Measurements from ENCODE around the gene EDC4.
A peak's percentile ranks its signal among the peaks of the same experiment; 100 is the strongest.
"Not testable (repeated sequence)": the region's sequence is repeated elsewhere in the genome, so short reads cannot be mapped to it uniquely, and the experiment has no call there.

Gene EDC4

DNA sequence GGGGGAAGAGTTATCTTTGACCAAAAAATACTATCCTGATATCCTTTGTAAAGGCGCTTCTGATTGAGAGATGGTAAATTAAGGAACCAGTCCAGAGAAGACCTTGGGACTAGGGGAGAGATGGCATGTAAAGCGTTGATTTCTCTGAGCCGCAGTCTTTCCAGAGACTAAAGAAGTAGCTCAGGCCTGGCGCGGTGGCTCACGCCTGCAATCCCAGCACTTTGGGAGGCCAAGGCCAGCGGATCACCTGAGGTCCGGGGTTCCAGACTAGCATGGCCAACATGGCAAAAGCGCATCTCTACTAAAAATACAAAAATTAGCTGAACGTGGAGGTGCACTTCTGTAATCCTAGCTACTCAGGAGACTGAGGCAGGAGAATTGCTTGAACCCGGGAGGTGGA, 24.7 kb upstream of the EDC4 start:
- peak overlapping the region; percentile 85 for H3K4me3 ChIP-seq (ENCODE audit: low read depth, low read length)

DNA sequence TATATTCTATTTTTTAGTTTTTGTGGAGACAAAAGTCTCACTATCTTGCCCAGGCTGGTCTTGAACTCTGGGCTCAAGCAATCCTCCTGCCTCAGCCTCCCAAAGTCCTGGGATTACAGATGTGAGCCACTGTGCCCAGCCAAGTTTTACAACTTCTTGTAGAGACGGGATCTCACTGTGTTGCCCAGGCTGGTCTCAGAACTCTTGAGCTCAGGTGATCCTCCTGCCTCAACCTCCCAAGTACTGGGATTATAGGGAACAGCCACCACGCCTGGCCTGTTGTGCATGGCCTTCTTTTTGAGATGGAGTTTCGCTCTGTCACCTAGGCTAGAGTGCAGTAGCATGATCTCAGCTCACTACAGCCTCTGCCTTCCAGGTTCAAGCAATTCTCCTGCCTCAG, 19.2 kb upstream of the EDC4 start:
- no peak overlapping the region for H3K4me3 ChIP-seq (ENCODE audit: low read depth, low read length)

GRCh38 chr16:67855789-67856188, 17.1 kb upstream of the EDC4 start:
- H3K4me3 ChIP-seq (ENCODE audit: low read depth, low read length) = no peak overlapping the region

DNA sequence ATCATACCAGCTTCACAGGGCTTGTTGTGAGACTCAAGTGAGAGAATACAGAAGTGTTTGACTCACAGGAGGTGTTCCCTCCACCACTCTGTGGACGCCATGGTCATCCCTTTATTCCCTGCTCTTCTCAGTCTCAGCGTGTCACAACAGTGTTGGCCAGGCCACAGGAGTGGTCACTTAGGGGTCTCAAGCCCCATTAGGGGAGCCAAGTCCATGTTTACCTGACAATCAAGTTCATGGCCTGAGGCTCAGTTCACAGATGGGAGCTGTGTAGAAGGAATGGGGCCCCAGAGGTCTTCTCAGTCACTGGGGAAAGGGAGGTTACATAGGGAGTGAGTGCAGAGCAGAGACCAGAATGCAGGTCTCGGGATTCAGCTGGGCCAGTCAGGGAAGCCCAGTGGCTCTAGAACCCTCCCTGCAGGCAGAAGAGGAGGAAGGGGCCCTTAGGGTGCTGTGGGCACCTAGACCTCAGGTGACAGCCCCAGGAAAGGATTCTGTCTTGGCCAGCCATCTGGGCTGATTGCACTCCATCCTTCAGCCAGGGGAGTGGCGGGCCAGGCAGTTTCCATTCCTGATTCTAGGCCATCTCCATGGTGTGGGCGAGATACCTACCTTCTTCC, 15.8 kb upstream of the EDC4 start:
- H3K4me3 ChIP-seq (ENCODE audit: low read depth, low read length) = no peak overlapping the region

- H3K4me3 ChIP-seq (ENCODE audit: low read depth, low read length) = no peak overlapping the region
These were observed 15.2 kb upstream of the EDC4 start for GRCh38 chr16:67857547-67858233.

DNA sequence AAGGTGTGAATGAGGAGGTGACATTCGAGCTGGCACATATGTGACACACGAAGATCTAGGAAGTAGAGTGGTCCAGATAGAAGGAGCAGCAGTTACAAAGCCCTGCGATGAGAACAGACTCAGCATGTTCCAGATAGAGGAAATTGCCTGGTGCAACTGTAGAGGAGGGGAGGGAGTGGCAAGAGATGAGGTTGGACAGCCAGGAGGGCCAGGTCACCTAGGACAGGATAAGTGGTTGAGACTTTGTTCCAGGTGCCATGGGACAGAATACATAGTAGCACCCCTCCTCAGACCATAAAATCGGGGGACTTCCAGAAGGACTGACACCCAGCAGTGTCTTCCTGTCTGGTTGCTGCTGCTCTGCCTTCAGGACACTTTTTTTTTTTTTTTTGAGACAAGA, 14.4 kb upstream of the EDC4 start:
- H3K4me3 ChIP-seq (ENCODE audit: low read depth, low read length) = no peak overlapping the region

GRCh38 chr16:67860589-67861398, 12.1 kb upstream of the EDC4 start:
- H3K4me3 ChIP-seq (ENCODE audit: low read depth, low read length) = no peak overlapping the region

DNA sequence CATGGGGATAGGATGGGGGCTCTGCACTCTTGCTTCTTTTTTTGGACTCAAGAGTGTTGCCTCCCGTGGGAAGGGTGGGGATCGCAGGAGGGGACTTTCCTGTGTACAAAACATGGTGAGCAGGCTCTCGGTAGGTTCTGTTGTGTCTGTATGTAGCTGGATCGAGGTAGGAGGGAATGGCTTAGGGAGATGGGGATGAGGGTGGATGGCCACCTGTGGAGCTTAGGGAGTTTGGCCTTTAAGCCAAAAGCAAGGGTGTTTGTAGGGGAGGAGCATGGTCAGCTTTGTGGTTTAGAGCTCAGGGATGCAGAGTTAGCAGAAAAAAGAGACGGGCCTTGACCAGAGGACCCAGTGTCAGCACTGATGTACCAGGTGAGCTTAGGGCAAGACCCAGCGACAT, 11.0 kb upstream of the EDC4 start:
- H3K4me3 ChIP-seq (ENCODE audit: low read depth, low read length) = no peak overlapping the region

- H3K4me3 ChIP-seq (ENCODE audit: low read depth, low read length) = no peak overlapping the region
These were observed 9.9 kb upstream of the EDC4 start for GRCh38 chr16:67862623-67863583.

GRCh38 chr16:67864044-67864443, 8.8 kb upstream of the EDC4 start:
- H3K4me3 ChIP-seq (ENCODE audit: low read depth, low read length) = not testable (repeated sequence)

DNA sequence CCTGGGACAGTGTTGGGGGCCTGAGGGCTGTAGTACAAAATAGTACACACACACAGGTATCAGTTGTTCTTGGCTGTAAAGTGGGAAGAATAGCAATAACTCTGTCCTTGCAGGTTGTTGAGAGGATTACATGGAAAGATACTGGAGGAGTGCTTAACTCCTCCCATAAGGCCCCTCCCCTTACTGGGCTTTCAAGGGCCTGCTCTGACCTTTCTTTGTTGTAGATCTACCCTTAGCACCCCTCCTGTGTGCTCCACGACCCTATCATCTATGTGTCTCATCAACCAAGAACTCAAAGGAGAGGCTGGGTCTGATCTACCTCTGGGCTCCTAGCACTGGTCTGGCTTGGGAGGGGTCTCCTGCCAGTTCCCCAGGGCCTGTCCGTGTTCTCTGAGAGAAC, 8.3 kb upstream of the EDC4 start:
- no peak overlapping the region for H3K4me3 ChIP-seq (ENCODE audit: low read depth, low read length)

- no peak overlapping the region for H3K4me3 ChIP-seq (ENCODE audit: low read depth, low read length)
These were observed 7.5 kb upstream of the EDC4 start for GRCh38 chr16:67865318-67865717.

DNA sequence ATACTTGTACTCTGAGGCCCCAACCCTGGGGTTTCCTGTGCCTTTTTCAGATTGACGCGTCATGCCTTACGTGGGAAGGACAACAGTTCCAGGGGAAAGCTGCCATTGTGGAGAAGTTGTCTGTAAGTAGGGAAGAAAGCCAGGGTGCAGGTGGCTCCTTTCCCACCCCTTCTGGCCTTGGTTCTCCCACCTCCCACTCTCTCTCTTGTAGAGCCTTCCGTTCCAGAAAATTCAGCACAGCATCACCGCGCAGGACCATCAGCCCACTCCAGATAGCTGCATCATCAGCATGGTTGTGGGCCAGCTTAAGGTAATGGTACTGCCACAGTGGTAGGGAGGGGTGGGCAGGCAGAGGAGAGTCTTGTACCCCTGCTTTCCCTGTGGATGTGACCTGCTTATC, 4.6 kb upstream of the EDC4 start:
- no peak overlapping the region for H3K4me3 ChIP-seq (ENCODE audit: low read depth, low read length)

GRCh38 chr16:67869653-67870052, 3.2 kb upstream of the EDC4 start:
- no peak overlapping the region for H3K4me3 ChIP-seq (ENCODE audit: low read depth, low read length)

DNA sequence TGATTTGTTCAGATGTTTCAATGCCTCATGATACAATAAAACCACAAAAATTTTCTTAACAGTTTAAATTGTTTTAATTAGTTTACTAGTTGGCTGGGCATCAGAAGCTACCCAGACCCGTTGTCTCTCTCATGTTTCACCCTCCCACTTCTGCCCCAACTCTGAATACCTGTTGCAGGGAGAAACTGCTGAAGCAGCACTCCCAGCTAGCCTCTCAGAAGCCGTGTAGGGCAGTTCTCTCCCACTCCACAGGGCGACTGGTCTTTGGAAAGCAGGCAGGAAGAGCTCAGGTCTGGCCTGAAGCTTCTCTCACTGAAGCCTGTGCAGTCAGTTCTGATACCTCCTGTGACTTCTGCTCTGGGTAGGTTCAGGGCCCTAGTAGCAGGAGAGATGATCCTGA, 1.6 kb upstream of the EDC4 start:
- no peak overlapping the region for H3K4me3 ChIP-seq (ENCODE audit: low read depth, low read length)

DNA sequence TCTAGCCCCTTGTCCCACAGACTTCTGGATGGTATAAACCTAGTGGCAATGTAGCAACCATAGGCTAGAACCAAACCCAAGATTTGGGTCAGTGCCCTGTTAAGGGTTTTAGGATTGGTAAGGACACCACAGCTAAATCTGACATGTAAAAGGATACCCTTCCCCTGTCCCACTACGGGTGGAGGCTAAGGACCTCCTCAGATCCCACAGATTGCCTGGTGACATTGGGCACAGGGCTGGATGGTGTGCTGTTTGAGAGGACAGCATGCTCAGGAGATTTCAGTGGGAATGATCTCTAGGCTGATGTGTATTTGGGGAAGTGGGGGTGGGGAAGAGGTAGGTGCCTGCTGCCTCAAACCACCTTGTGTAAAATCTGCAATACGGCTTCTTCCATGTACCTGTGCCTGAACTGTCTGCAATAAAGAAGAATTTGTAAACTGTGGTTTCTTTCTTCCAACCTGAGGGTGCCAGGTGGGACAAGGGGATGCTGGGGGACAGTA, 671 bp upstream of the EDC4 start:
- no peak overlapping the region for H3K4me3 ChIP-seq (ENCODE audit: low read depth, low read length)

DNA sequence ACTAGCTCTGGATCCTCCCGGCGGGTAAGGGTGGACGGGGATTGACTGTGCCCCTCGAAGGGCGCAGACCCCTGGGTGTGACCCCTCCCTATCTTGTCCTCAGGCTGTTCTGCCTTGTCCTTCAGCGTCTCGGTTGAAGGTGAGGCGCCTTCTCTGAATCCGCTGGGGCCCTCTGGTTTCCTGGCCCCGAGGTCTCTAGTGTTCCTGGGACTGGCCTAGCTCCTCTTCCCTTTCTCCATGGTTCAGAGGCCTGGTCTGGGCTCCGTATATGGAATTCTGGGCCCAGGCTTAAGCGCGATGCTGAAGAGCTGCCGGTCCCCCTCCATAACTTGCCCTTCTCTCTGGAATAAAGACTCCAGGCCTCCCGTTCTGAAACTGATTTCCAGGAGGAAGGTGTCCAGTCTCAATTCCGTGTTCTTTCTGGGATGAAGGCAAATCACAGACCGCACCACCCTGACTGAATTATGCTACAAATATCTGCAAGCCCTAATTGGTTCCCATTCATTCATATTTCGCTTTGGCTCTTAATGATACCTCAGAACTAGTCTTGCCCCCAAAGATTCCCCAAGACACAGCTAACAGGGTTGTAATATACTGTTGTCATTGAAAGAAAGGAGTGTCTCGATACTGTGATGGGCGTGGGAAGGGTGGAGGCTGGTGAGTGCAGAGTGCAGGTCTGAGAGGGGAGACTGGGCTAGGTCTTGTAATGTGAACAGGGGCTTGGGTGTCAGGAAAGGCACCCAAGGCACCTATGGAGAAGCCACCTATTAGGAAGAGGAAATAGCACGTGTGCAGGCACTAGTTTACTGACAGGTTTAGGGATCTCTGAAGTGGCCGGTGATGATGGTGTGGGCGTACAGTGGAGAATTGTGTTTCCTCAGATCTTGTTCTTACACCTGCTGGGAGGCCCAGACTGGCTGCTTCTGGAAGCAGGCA, 851 bp downstream of the EDC4 start:
- H3K4me3 ChIP-seq (ENCODE audit: low read depth, low read length) = peak overlapping the region; percentile 90

GRCh38 chr16:67874372-67874771, 1.5 kb downstream of the EDC4 start:
- H3K4me3 ChIP-seq (ENCODE audit: low read depth, low read length) = no peak overlapping the region

DNA sequence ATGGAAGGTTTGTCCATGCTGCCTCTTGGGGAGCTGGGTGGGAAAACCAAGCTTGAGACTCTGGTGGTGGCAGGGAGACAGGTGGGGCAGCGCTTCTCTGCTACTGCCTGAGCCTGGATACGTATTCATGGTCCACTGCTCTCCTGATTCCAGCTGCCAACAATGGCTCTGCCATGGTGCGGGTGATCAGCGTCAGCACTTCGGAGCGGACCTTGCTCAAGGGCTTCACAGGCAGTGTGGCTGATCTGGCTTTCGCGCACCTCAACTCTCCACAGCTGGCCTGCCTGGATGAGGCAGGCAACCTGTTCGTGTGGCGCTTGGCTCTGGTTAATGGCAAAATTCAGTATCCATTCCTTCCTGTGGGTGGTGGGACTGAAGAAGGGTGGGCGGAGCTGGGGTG, 4.2 kb downstream of the EDC4 start:
- H3K4me3 ChIP-seq (ENCODE audit: low read depth, low read length) = no peak overlapping the region

DNA sequence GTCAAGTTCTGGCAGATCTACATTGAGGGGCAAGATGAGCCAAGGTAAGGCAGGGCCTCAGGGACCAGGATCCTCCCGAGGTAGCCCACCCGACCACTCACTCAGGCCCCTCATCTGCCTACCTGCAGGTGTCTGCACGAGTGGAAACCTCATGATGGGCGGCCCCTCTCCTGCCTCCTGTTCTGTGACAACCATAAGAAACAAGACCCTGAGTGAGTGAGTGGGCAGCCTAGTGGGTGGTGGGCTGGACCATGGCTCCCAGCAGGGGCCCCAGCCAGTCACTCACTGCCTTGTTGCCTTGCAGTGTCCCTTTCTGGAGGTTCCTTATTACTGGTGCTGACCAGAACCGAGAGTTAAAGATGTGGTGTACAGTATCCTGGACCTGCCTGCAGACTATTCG, 5.4 kb downstream of the EDC4 start:
- H3K4me3 ChIP-seq (ENCODE audit: low read depth, low read length) = no peak overlapping the region

Data from iPS-11a (cell line).